GM19452 (cell line): ENCODE measurements around the gene EPHB3.

Experiments
- ATAC-seq: cut with Tn5 transposase; IDR thresholded peaks from one replicate; pipeline ENCODE4 v1.9.1; 2021; ENCODE audit not compliant: unreplicated experiment

EPHB3 gene

GRCh38 chr3:184563941-184564684, 2.5 kb downstream of the EPHB3 start:
- no peak for ATAC-seq

- ATAC-seq = no peak
Observed at GRCh38 chr3:184564685-184565385, 3.2 kb downstream of the EPHB3 start.

GRCh38 chr3:184565421-184566211, 4.0 kb downstream of the EPHB3 start:
- ATAC-seq = no peak

GRCh38 chr3:184566441-184567414, 5.1 kb downstream of the EPHB3 start:
- ATAC-seq = no peak

GRCh38 chr3:184567946-184568559, 6.5 kb downstream of the EPHB3 start:
- ATAC-seq = no peak

- ATAC-seq = no peak
Observed at GRCh38 chr3:184568560-184568923, 7.0 kb downstream of the EPHB3 start.

GRCh38 chr3:184568924-184569829, 7.6 kb downstream of the EPHB3 start:
- no peak for ATAC-seq

GRCh38 chr3:184570035-184570434, 8.4 kb downstream of the EPHB3 start:
- no peak for ATAC-seq

- ATAC-seq = no peak
Observed at GRCh38 chr3:184570489-184570888, 8.9 kb downstream of the EPHB3 start.

- ATAC-seq = no peak
Observed at GRCh38 chr3:184571750-184572377, 10.3 kb downstream of the EPHB3 start.

GRCh38 chr3:184572633-184573270, 11.2 kb downstream of the EPHB3 start:
- ATAC-seq = no peak

GRCh38 chr3:184574515-184575417, 13.2 kb downstream of the EPHB3 start:
- no peak for ATAC-seq

- no peak for ATAC-seq
Observed at GRCh38 chr3:184575701-184576100, 14.1 kb downstream of the EPHB3 start.

- no peak for ATAC-seq
Observed at GRCh38 chr3:184576457-184577240, 15.1 kb downstream of the EPHB3 start.

- ATAC-seq = no peak
Observed at GRCh38 chr3:184577546-184577945, 16.0 kb downstream of the EPHB3 start.

- no peak for ATAC-seq
Observed at GRCh38 chr3:184578218-184578617, 16.6 kb downstream of the EPHB3 start.
